Ectodermal cell (in vitro differentiated cells): ENCODE results near the gene PCGF3.
A peak's percentile ranks its signal among the peaks of the same experiment; 100 is the strongest.
"Not testable (repeated sequence)": the region's sequence is repeated elsewhere in the genome, so short reads cannot be mapped to it uniquely, and the experiment has no call there.

ENCODE experiments used
- H3K27ac ChIP-seq: 2 replicates; pipeline ENCODE4 v1.7.0; 2013; ENCODE audit warnings: mild to moderate bottlenecking, low read depth, low read length; ENCODE audit not compliant: insufficient read depth, poor library complexity, severe bottlenecking
- H3K27me3 ChIP-seq: 2 replicates; pipeline ENCODE4 v1.7.0; 2013; ENCODE audit warnings: mild to moderate bottlenecking, low read length; ENCODE audit not compliant: insufficient read depth, control insufficient read depth, poor library complexity, severe bottlenecking
- H3K36me3 ChIP-seq: one replicate; pipeline ENCODE4 v1.7.0; 2013; ENCODE audit warnings: low read length; ENCODE audit not compliant: control insufficient read depth, insufficient read depth
- H3K4me1 ChIP-seq: one replicate; pipeline ENCODE4 v1.7.0; 2013; ENCODE audit warnings: low read length; ENCODE audit not compliant: control insufficient read depth, insufficient read depth
- H3K4me3 ChIP-seq: 2 replicates; pipeline ENCODE4 v1.7.0; 2013; ENCODE audit warnings: low read depth, low read length, control low read depth; ENCODE audit not compliant: insufficient read depth
- H3K9me3 ChIP-seq: 2 replicates; pipeline ENCODE4 v1.7.0; 2013; ENCODE audit warnings: mild to moderate bottlenecking, low read length, moderate library complexity; ENCODE audit not compliant: control insufficient read depth
- WGBS, 2 experiments: methylation state at CpG; one replicate each; pipeline ENCODE4 v1.1.7; 2013; ENCODE audit warnings: missing lambda C conversion rate in 2 of 2; 5-methylcytosine and 5-hydroxymethylcytosine counted together

PCGF3 gene

DNA sequence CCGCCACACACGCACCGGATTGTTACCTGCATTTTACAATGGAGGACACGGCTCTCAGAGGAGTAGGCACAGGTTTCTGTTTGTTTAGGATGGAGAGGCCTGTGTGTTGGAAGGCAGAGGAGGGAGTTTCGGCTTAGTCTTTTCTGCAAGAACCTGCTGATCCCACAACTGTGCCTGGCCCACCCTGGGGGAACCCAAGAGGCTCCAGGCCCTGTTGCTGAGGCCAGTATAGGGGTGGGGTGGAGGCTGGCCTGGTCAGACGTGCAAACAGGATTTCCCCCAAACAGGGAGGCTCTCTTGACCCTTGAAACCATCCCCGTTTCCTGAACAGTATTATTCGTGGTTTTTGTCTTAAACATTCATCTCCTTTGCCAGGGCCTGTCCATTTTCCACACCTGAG lies 15.9 kb upstream of the PCGF3 start:
- Histone ChIP-seq H3K36me3 (no peaks in the 10 kb centered on the region), H3K27ac (no peak overlapping the region), H3K27me3 (peaks cover 10% of the 10 kb centered on the region)

GRCh38 chr4:692771-693554 lies 12.7 kb upstream of the PCGF3 start:
- no peaks in the 10 kb centered on the region for H3K9me3 ChIP-seq
- peaks cover 23% of the 10 kb centered on the region for H3K4me1 ChIP-seq
- no peaks in the 10 kb centered on the region for H3K36me3 ChIP-seq
- peaks cover 10% of the 10 kb centered on the region for H3K27me3 ChIP-seq
- 86 to 91% methylated on average over 32 of the region's 32 CpGs for WGBS, 2 experiments
- H3K4me3 ChIP-seq = no peak overlapping the region
- no peak overlapping the region for H3K27ac ChIP-seq

More for the DNA sequence above, 15.9 kb upstream of the PCGF3 start:
- WGBS, 2 experiments = 83 to 85% methylated on average over 8 of the region's 8 CpGs
- Histone ChIP-seq H3K4me3 (no peak overlapping the region), H3K9me3 (no peaks in the 10 kb centered on the region), H3K4me1 (peaks cover 23% of the 10 kb centered on the region)

- not testable (repeated sequence) for H3K4me3 ChIP-seq, H3K27ac ChIP-seq, H3K27me3 ChIP-seq, H3K9me3 ChIP-seq, H3K36me3 ChIP-seq
- 94% methylated on average over 12 of the region's 12 CpGs for WGBS, 2 experiments
- peaks cover 13% of the 10 kb centered on the region for H3K4me1 ChIP-seq
Measured at GRCh38 chr4:694341-694940, 11.2 kb upstream of the PCGF3 start.

DNA sequence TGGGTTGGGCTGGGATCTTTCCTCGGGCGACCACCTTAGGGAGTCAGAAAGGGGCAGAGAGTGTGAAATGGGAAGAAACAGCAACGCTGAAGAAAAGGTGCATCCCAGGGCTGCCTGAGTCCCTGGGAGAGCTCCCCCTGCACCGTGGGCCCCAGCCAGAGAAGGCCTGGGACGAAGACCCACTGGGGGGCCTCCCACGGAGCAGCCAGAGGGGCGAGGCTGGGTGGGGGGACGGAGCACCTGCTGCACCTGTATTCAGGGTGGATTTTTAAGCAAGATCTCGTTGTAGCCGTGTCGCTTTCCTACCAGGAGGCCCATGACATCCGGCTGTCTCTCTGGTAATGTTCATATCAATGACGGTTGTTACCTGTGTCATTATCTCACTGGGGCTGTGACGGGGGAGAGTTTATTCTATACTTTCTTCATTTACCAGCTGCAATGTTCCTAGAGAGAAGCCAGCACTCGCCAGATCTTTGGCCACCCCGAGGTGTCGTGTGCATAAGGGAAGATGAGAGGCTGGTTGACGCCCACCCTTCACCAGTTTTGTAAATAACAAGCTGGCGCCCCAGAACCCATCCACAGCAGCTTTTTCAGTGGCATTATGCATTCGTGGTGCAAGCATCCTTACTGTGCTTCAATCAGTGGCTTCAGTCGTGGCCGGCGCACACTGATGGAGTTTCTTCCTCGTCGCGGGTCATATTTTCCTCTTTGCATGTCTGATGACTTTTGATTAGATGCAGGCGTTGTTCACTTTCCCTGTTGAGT lies 5.6 kb upstream of the PCGF3 start:
- Histone ChIP-seq H3K4me1 (no peaks in the 10 kb centered on the region), H3K27me3 (peaks cover 7% of the 10 kb centered on the region), H3K36me3 (no peaks in the 10 kb centered on the region), H3K27ac (no peak overlapping the region), H3K9me3 (no peaks in the 10 kb centered on the region), H3K4me3 (no peak overlapping the region)
- WGBS, 2 experiments = 88% methylated on average over 27 of the region's 27 CpGs

- Histone ChIP-seq H3K27ac (no peak overlapping the region), H3K27me3 (peaks cover 9% of the 10 kb centered on the region), H3K9me3 (no peaks in the 10 kb centered on the region), H3K4me3 (no peak overlapping the region), H3K36me3 (no peaks in the 10 kb centered on the region), H3K4me1 (no peaks in the 10 kb centered on the region)
- 92 to 93% methylated on average over 16 of the region's 16 CpGs for WGBS, 2 experiments
Measured at GRCh38 chr4:700587-701264, 4.9 kb upstream of the PCGF3 start.

GRCh38 chr4:702618-703048 lies 3.0 kb upstream of the PCGF3 start:
- Histone ChIP-seq H3K27me3 (peaks cover 9% of the 10 kb centered on the region), H3K27ac (no peak overlapping the region), H3K4me3 (no peak overlapping the region), H3K4me1 (peaks cover 9% of the 10 kb centered on the region), H3K9me3 (no peaks in the 10 kb centered on the region), H3K36me3 (no peaks in the 10 kb centered on the region)
- 88 to 90% methylated on average over 7 of the region's 7 CpGs for WGBS, 2 experiments

DNA sequence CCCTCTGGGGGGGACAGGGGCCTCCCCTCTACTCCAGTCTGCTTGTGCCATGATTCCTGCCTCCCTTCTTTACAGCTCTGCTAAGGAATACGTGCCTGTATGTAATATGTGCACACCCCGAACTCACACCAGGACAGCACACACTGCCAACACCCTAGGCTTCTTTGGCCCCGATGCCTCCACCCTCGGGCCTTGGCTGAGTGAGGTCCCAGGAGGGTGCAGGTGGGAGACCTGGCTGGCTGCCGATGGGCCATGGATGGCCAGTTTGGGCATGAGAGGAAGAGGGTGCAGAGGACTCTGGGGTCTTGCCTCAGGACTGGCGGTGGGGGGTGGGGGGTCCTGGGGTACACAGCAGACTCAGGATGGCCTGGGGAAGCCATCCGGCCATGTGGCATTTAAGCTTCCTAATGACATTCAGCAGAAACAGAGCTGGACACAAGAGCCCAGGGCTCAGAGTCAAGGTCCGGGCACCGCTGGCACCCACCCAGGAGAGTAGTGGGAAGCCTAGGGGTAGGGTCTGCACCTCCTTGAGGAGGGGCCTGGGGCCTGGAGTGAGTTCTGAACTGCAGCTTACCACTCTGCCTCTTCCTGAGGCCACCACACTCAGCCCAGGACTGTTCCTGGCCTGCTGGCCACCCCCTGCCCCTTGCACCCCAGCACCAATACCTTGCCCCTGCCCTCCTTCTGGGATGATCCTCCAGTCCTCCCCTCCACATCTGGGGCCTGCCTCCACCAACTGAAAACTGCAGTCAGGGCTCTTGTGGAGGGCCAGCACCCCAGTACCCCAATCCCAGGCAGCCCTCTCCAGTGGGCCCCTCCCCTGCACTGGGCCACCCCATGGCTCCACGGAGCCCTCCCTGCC lies 2.1 kb upstream of the PCGF3 start:
- Histone ChIP-seq H3K4me1 (peaks cover 10% of the 10 kb centered on the region), H3K36me3 (peaks cover 3% of the 10 kb centered on the region), H3K9me3 (no peaks in the 10 kb centered on the region), H3K27me3 (peaks cover 9% of the 10 kb centered on the region), H3K4me3 (no peak overlapping the region), H3K27ac (no peak overlapping the region)
- 86 to 90% methylated on average over 10 of the region's 10 CpGs for WGBS, 2 experiments

DNA sequence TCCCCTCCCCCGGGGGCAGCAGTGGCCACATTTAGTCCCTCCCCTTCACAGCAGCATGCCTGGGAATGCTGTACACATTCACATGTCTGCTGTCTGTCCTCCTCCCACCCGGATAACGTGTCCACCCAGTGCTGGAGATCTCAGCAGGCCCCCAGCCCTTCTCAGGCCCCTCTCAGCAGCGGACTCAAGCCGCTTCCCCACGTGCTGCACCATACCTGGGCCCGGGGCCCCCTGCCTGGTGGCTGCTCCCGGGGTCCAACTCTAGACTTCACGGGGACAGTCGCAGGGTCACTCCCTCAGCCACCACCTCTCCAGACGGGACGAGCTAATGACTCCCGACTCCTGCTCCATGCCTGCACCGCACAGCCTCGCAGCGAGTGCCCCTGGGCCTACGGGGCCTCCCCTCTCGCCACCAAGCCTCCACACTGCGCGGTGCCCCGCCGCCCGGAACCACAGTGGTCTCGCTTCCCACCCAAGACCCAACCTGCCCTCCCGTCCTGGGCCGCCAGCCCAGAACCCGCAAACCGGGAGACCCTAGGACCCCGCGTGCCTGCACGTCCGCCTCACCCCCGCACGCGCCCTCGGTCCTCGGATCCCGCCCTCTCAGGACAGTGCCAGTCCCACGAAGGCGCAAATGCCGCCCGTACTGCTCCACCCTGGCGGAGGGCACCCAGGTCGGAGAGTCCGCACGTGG lies 1.3 kb upstream of the PCGF3 start:
- H3K4me1 ChIP-seq = peaks cover 10% of the 10 kb centered on the region
- 92 to 93% methylated on average over 46 of the region's 46 CpGs for WGBS, 2 experiments

DNA sequence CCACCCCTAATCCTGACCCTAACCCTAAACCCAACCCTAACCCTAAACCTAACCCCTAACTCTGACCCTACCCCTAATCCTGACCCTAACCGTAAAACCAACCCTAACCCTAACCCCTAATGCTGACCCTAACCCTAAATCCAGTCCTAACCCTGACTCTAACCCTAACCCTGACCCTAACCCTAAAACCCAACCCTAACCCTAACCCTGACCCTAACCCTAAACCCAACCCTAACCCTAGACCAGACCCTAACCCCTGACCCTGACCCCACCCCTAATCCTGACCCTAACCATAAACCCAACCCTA lies 708 bp upstream of the PCGF3 start:
- Histone ChIP-seq H3K9me3 (no peaks in the 10 kb centered on the region), H3K36me3 (peaks cover 4% of the 10 kb centered on the region), H3K27me3 (peaks cover 9% of the 10 kb centered on the region), H3K4me1 (peaks cover 10% of the 10 kb centered on the region), H3K27ac (no peak overlapping the region), H3K4me3 (peak overlapping the region; percentile 95)
- 94 to 96% methylated on average over 1 of the region's 1 CpG for WGBS, 2 experiments

More for the DNA sequence above, 1.3 kb upstream of the PCGF3 start:
- Histone ChIP-seq H3K9me3 (no peaks in the 10 kb centered on the region), H3K4me3 (no peak overlapping the region), H3K36me3 (peaks cover 3% of the 10 kb centered on the region), H3K27ac (no peak overlapping the region), H3K27me3 (peaks cover 9% of the 10 kb centered on the region)
